NCI-H2196 treated with DMSO at 0.1 percent for 48 hours (cell line): ENCODE measurements around the gene FOXN3.

Source experiments
- DNase-seq: peaks from one replicate; lab custom pipeline; 2025; ENCODE audit not compliant: unreplicated experiment; lab: John Stamatoyannopoulos, UW

The FOXN3 gene

GRCh38 chr14:89409961-89410360 lies 7.1 kb downstream of the FOXN3 start:
- no peak for DNase-seq

- no peak for DNase-seq
These were observed 7.9 kb downstream of the FOXN3 start for GRCh38 chr14:89408907-89409700.

GRCh38 chr14:89407856-89408255 lies 9.2 kb downstream of the FOXN3 start:
- no peak for DNase-seq

- no peak for DNase-seq
These were observed 10.1 kb downstream of the FOXN3 start for GRCh38 chr14:89406941-89407340.

- no peak for DNase-seq
These were observed 10.7 kb downstream of the FOXN3 start for GRCh38 chr14:89406361-89406760.

GRCh38 chr14:89405712-89406111 lies 11.3 kb downstream of the FOXN3 start:
- DNase-seq, result no peak

- DNase-seq, result no peak
These were observed 14.7 kb downstream of the FOXN3 start for GRCh38 chr14:89402363-89402762.

GRCh38 chr14:89401761-89402160 lies 15.3 kb downstream of the FOXN3 start:
- no peak for DNase-seq

GRCh38 chr14:89401241-89401640 lies 15.8 kb downstream of the FOXN3 start:
- no peak for DNase-seq

GRCh38 chr14:89400529-89400928 lies 16.5 kb downstream of the FOXN3 start:
- no peak for DNase-seq

GRCh38 chr14:89399594-89400068 lies 17.4 kb downstream of the FOXN3 start:
- DNase-seq, result no peak

GRCh38 chr14:89399157-89399556 lies 17.9 kb downstream of the FOXN3 start:
- DNase-seq, result no peak

GRCh38 chr14:89397569-89398230 lies 19.3 kb downstream of the FOXN3 start:
- DNase-seq, result no peak

GRCh38 chr14:89394972-89395371 lies 22.1 kb downstream of the FOXN3 start:
- DNase-seq, result no peak

GRCh38 chr14:89393222-89393745 lies 23.7 kb downstream of the FOXN3 start:
- DNase-seq, result no peak

GRCh38 chr14:89392181-89392580 lies 24.9 kb downstream of the FOXN3 start:
- DNase-seq, result no peak

GRCh38 chr14:89391556-89391955 lies 25.5 kb downstream of the FOXN3 start:
- no peak for DNase-seq

- DNase-seq, result no peak
These were observed 25.9 kb downstream of the FOXN3 start for GRCh38 chr14:89391123-89391522.

GRCh38 chr14:89388853-89389252 lies 28.2 kb downstream of the FOXN3 start:
- DNase-seq, result no peak

GRCh38 chr14:89387922-89388685 lies 28.9 kb downstream of the FOXN3 start:
- DNase-seq, result no peak

GRCh38 chr14:89386212-89386886 lies 30.7 kb downstream of the FOXN3 start:
- no peak for DNase-seq
